K562 (cell line): ENCODE results near the gene SCGB1D4. TPM values are rescaled to one million over a fixed set of nuclear protein-coding genes. Genes with fewer than 3 reads are reported as not detected.
A peak's percentile ranks its signal among the peaks of the same experiment; 100 is the strongest.

Source experiments
- ATAC-seq: fragments of 200-7000 bp; cut with Tn5 transposase; 3 replicates; pipeline ENCODE4 v1.9.1; 2020; ENCODE audit warnings: moderate library complexity
- BruUV-seq: library from RNA; stranded (reverse); fragments of 400-500 nt; replicated peaks from 2 replicates; lab custom pipeline; 2021; lab: Mats Ljungman, UMichigan
- CTCF ChIA-PET: fragments of 300-600 bp; formaldehyde crosslinking; extraction: SDS; loops from one replicate; lab custom pipeline; 2021; ENCODE audit warnings: low intra/inter-chr PET ratio; lab: Yijun Ruan, JAX
- POLR2A ChIA-PET: fragments of 300-600, 350-650 bp; sonication (Branson Sonifier 250); formaldehyde crosslinking; extraction: SDS; loops from one replicate; lab custom pipeline; 2021; ENCODE audit warnings: antibody characterized with exemption, inconsistent platforms; lab: Yijun Ruan, JAX
- DNase-seq, 4 experiments: peaks; one replicate each; pipeline versions ENCODE4 v3.0.0 to v3.0.0-alpha.2; 2011 to 2018; ENCODE audit warnings: low spot score in 3 of 4, mixed read lengths in 3 of 4; ENCODE audit errors: extremely low read depth in 1 of 4
- FAIRE-seq: peaks from 2 replicates; lab custom pipeline; 2011; peaks lifted over from hg19 to GRCh38; lab: Jason Lieb, UNC
- H2AFZ ChIP-seq: 2 replicates; pipeline ENCODE4 v1.6.0; 2011; ENCODE audit warnings: low read depth, low read length, control low read depth, inconsistent platforms
- H3K27ac ChIP-seq: fragments of 200-600 bp; 3 replicates; pipeline ENCODE4 v1.8.0; 2011; ENCODE audit warnings: low read depth, mild to moderate bottlenecking, control low read depth, inconsistent platforms, low read length, moderate library complexity, mixed read lengths; ENCODE audit errors: extremely low read depth
- H3K27me3 ChIP-seq, 2 experiments: fragments of 300-600 bp in 1 of 2; 2 replicates in 1 of 2; 3 replicates in 1 of 2; pipeline versions ENCODE4 v1.6.0 to v1.8.0; 2011; ENCODE audit warnings: inconsistent platforms in 2 of 2, low read length in 2 of 2, mild to moderate bottlenecking in 1 of 2, mixed read lengths in 1 of 2, moderate library complexity in 1 of 2; ENCODE audit not compliant: control insufficient read depth in 2 of 2, insufficient read depth in 2 of 2
- H3K36me3 ChIP-seq: fragments of 300-600 bp; 3 replicates; pipeline ENCODE4 v1.8.0; 2011; ENCODE audit warnings: mild to moderate bottlenecking, low read length, inconsistent platforms; ENCODE audit not compliant: control insufficient read depth, insufficient read depth
- H3K4me1 ChIP-seq, 2 experiments: fragments of 200-600 bp in 1 of 2; replicated peaks in 1 of 2; 2 replicates in 1 of 2; 3 replicates in 1 of 2; pipeline versions ENCODE4 v1.5.1 to v1.8.0; 2011; ENCODE audit warnings: inconsistent platforms in 2 of 2, low read length in 2 of 2, mild to moderate bottlenecking in 1 of 2, mixed read lengths in 1 of 2, moderate library complexity in 1 of 2; ENCODE audit not compliant: control insufficient read depth in 2 of 2, insufficient read depth in 2 of 2
- H3K4me2 ChIP-seq: 2 replicates; pipeline ENCODE4 v1.6.1; 2011; ENCODE audit warnings: low read length, control low read depth, inconsistent platforms, mixed read lengths; ENCODE audit not compliant: insufficient read depth
- H3K4me3 ChIP-seq: fragments of 200-600 bp; sonication (generic), shearing (Covaris generic); 2 replicates; pipeline ENCODE4 v1.5.1; 2016; ENCODE audit warnings: control low read depth, inconsistent platforms
- H3K79me2 ChIP-seq: fragments of 200-600 bp; 3 replicates; pipeline ENCODE4 v1.8.0; 2011; ENCODE audit warnings: low read length, inconsistent platforms; ENCODE audit not compliant: control insufficient read depth, insufficient read depth
- H3K9ac ChIP-seq, 2 experiments: 2 replicates each; pipeline versions ENCODE4 v1.6.0 to v1.6.1; 2011; ENCODE audit warnings: low read depth in 2 of 2, low read length in 2 of 2, control low read depth in 1 of 2, inconsistent platforms in 1 of 2, mild to moderate bottlenecking in 1 of 2, mixed read lengths in 1 of 2; ENCODE audit not compliant: insufficient read depth in 1 of 2
- H3K9me1 ChIP-seq: one replicate; pipeline ENCODE4 v1.6.0; 2011; ENCODE audit warnings: inconsistent platforms, mild to moderate bottlenecking, low read length, moderate library complexity; ENCODE audit not compliant: control insufficient read depth, insufficient read depth
- H3K9me3 ChIP-seq: replicated peaks from 2 replicates; pipeline ENCODE4 v1.5.1; 2011; ENCODE audit warnings: low read depth, low read length, inconsistent platforms; ENCODE audit not compliant: control insufficient read depth, insufficient read depth
- H4K20me1 ChIP-seq: replicated peaks from 2 replicates; pipeline ENCODE4 v1.6.1; 2011; ENCODE audit warnings: low read length, inconsistent platforms, mixed read lengths; ENCODE audit not compliant: control insufficient read depth, insufficient read depth
- MAZ ChIP-seq, 2 experiments: fragments of 450-650 bp in 1 of 2; sonication (generic) in 1 of 2; formaldehyde crosslinking; IDR thresholded peaks in 1 of 2; conservative IDR thresholded peaks in 1 of 2; 2 replicates each; pipeline versions ENCODE4 v1.4.0 to v1.5.0; 2020; ENCODE audit warnings: mild to moderate bottlenecking in 1 of 2, missing genetic modification reagents in 1 of 2
- MYBL2 ChIP-seq, 2 experiments: fragments of 450-650 bp in 1 of 2; sonication (generic) in 1 of 2; formaldehyde crosslinking in 1 of 2; IDR thresholded peaks; 2 replicates each; pipeline versions ENCODE4 v1.6.1 to v1.8.1; 2017 to 2022; ENCODE audit warnings: borderline replicate concordance in 1 of 2, inconsistent platforms in 1 of 2, low read depth in 1 of 2, mild to moderate bottlenecking in 1 of 2, missing genetic modification reagents in 1 of 2, moderate library complexity in 1 of 2
- NCOR1 ChIP-seq: fragments of 450-650 bp; IDR thresholded peaks from 2 replicates; pipeline ENCODE4 v1.6.1; 2016; ENCODE audit warnings: mild to moderate bottlenecking, moderate library complexity
- SMARCC2 ChIP-seq: fragments of 450-650 bp; IDR thresholded peaks from 2 replicates; pipeline ENCODE4 v1.6.1; 2017; ENCODE audit warnings: antibody characterized with exemption, moderate library complexity, mild to moderate bottlenecking, low read depth
- ZNF695 ChIP-seq: fragments of 450-650 bp; formaldehyde crosslinking; IDR thresholded peaks from 2 replicates; pipeline ENCODE4 v1.4.0; 2020; ENCODE audit warnings: mild to moderate bottlenecking, moderate library complexity
- WGBS: fragments of 100-300 bp; shearing (Covaris generic); methylation state at CpG from one replicate; pipeline ENCODE4 v1.1.6; 2016; ENCODE audit warnings: low coverage, mixed read lengths; ENCODE audit not compliant: insufficient coverage; ENCODE audit errors: missing lambda C conversion rate; 5-methylcytosine and 5-hydroxymethylcytosine counted together
- in situ Hi-C: fragments of 300-500 bp; cut with MboI; formaldehyde crosslinking; loops from 4 replicates; pipeline ENCODE4 v1.15.0; 2018; ENCODE audit warnings: inconsistent platforms, mixed read lengths
- intact Hi-C: fragments of 100-400 bp; cut with micrococcal nuclease; formaldehyde crosslinking; loops from 2 replicates; pipeline ENCODE4 v1.14.2; 2022
- polyA plus RNA-seq, 8 experiments: library from polyadenylated mRNA; depleted of rRNA in 4 of 8; stranded (reverse) in 5 of 8; unstranded in 3 of 8; fragments of >200 nt; fragmentation: Nextera tagmentation in 2 of 8; fragmentation: Illumina TruSeq in 1 of 8; extraction: Ambion mirVana in 2 of 8; extraction: Trizol in 1 of 8; gene quantifications; 2 replicates each; pipeline versions ENCODE4 v1.2.1 to v1.2.3, GENCODE V29; 2011 to 2014; ENCODE audit warnings: inconsistent platforms in 1 of 8, missing spikeins in 1 of 8
- total RNA-seq, 7 experiments: library from RNA; depleted of rRNA in 6 of 7; stranded (reverse); fragments of >200 nt in 6 of 7; fragmentation: Illumina TruSeq in 2 of 7; extraction: Trizol in 2 of 7; gene quantifications; 2 replicates each; pipeline versions ENCODE4 v1.2.1 to v1.2.3, GENCODE V29; 2011 to 2021; ENCODE audit warnings: low replicate concordance in 1 of 7
- TF ChIP-seq, protein P1 (sequence below): fragments of 450-650 bp; IDR thresholded peaks from 2 replicates; pipeline ENCODE4 v1.6.1; 2018; ENCODE audit not compliant: partially characterized antibody
- TF ChIP-seq, protein P2 (sequence below): fragments of 450-650 bp; IDR thresholded peaks from 2 replicates; pipeline ENCODE4 v1.6.1; 2016

SCGB1D4 gene
- total and polyA plus RNA-seq, 9 of the 15 experiments (the other 6 are each of a cell fraction or from before 2014, with no cell fraction given): not detected

DNA sequence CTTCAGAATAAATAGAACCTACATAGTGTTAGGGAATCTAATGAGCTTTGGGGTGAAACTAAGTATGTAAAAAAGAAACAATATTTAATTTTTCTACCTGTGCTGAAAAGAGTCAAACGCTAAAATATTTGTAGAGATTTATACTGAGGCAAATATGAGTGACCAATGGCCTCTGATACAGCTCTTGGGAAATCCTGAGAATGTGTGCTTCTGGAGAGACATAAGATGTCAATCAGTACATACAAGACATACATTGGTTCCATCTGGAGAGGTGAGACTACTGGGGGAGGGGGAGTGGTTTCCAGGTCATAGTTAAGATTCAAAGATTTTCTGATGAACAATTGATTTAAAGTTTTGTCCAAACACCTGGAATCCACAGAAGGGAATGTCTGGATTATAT lies 39.3 kb upstream of the SCGB1D4 start:
- TF ChIP-seq MYBL2 (IDR thresholded peaks at IDR 0.05; ENCODE audit: low read depth) (no peak), MYBL2 (CRISPR knock-in tag; IDR thresholded peaks at IDR 0.05; ENCODE audit: borderline replicate concordance) (no peak), NCOR1 (no peak), MAZ (CRISPR knock-in tag; conservative IDR thresholded peaks at IDR 0.05 in 1 of 2, IDR thresholded peaks at IDR 0.05 in 1 of 2) (no peak), ZNF695 (CRISPR knock-in tag) (no peak), SMARCC2 (no peak)
- TF ChIP-seq, protein P1, sequence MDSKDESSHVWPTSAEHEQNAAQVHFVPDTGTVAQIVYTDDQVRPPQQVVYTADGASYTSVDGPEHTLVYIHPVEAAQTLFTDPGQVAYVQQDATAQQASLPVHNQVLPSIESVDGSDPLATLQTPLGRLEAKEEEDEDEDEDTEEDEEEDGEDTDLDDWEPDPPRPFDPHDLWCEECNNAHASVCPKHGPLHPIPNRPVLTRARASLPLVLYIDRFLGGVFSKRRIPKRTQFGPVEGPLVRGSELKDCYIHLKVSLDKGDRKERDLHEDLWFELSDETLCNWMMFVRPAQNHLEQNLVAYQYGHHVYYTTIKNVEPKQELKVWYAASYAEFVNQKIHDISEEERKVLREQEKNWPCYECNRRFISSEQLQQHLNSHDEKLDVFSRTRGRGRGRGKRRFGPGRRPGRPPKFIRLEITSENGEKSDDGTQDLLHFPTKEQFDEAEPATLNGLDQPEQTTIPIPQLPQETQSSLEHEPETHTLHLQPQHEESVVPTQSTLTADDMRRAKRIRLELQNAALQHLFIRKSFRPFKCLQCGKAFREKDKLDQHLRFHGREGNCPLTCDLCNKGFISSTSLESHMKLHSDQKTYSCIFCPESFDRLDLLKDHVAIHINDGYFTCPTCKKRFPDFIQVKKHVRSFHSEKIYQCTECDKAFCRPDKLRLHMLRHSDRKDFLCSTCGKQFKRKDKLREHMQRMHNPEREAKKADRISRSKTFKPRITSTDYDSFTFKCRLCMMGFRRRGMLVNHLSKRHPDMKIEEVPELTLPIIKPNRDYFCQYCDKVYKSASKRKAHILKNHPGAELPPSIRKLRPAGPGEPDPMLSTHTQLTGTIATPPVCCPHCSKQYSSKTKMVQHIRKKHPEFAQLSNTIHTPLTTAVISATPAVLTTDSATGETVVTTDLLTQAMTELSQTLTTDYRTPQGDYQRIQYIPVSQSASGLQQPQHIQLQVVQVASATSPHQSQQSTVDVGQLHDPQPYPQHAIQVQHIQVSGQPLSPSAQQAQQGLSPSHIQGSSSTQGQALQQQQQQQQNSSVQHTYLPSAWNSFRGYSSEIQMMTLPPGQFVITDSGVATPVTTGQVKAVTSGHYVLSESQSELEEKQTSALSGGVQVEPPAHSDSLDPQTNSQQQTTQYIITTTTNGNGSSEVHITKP: peak; percentile 47
- TF ChIP-seq, protein P2, sequence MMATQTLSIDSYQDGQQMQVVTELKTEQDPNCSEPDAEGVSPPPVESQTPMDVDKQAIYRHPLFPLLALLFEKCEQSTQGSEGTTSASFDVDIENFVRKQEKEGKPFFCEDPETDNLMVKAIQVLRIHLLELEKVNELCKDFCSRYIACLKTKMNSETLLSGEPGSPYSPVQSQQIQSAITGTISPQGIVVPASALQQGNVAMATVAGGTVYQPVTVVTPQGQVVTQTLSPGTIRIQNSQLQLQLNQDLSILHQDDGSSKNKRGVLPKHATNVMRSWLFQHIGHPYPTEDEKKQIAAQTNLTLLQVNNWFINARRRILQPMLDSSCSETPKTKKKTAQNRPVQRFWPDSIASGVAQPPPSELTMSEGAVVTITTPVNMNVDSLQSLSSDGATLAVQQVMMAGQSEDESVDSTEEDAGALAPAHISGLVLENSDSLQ: peak; percentile 73
- H4K20me1 ChIP-seq: no peaks in the 10 kb centered on the region
- no peaks in the 10 kb centered on the region for H3K9me1 ChIP-seq
- peaks cover 4 to 5% of the 10 kb centered on the region in 2 experiments; a peak in 3 of 5 replicates for H3K27me3 ChIP-seq
- H3K4me3 ChIP-seq: peak overlapping the region; percentile 54
- peak overlapping the region; percentile 60 to 97; a peak in 3 of 4 replicates for H3K9ac ChIP-seq
- peaks cover 3% of the 10 kb centered on the region; the same call in 1 of the 3 replicates for H3K36me3 ChIP-seq
- WGBS: 15% methylated on average over 1 of the region's 1 CpG
- H2AFZ ChIP-seq: peak overlapping the region; percentile 84
- FAIRE-seq (no peak), DNase-seq (no peak), ATAC-seq (no peak)
- no peaks in the 10 kb centered on the region for H3K9me3 ChIP-seq
- 0 out of 3 replicates have a peak, but pooled peaks cover 2% of the 10 kb centered on the region for H3K79me2 ChIP-seq
- peak overlapping the region; percentile 87 for H3K4me2 ChIP-seq
- ChIA-PET CTCF (no interaction called here), POLR2A (interaction anchor here (1.0 to 1.3 kb wide), 2 partner anchors 34 to 204 kb away, joined by 3 to 4 read pairs; no protein-coding TSS in a partner anchor)
- in situ Hi-C loops (loop anchor here (5.0 kb wide), 1 partner anchor 34 kb away; no protein-coding TSS in a partner anchor), intact Hi-C loops (no loop called here)
- no TSS peak for BruUV-seq
- peaks cover 4 to 19% of the 10 kb centered on the region in 2 experiments; a peak in 4 of 5 replicates for H3K4me1 ChIP-seq
- H3K27ac ChIP-seq: no peak overlapping the region
